ENCODE measurements around the gene SOWAHA.

Gene SOWAHA

GRCh38 chr5:132807163-132807838, 5.8 kb upstream of the SOWAHA start:
- TF ChIP-seq, protein P1, sequence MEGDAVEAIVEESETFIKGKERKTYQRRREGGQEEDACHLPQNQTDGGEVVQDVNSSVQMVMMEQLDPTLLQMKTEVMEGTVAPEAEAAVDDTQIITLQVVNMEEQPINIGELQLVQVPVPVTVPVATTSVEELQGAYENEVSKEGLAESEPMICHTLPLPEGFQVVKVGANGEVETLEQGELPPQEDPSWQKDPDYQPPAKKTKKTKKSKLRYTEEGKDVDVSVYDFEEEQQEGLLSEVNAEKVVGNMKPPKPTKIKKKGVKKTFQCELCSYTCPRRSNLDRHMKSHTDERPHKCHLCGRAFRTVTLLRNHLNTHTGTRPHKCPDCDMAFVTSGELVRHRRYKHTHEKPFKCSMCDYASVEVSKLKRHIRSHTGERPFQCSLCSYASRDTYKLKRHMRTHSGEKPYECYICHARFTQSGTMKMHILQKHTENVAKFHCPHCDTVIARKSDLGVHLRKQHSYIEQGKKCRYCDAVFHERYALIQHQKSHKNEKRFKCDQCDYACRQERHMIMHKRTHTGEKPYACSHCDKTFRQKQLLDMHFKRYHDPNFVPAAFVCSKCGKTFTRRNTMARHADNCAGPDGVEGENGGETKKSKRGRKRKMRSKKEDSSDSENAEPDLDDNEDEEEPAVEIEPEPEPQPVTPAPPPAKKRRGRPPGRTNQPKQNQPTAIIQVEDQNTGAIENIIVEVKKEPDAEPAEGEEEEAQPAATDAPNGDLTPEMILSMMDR (conservative IDR thresholded peaks at IDR 0.05), result peak; percentile 14; the same call in 1 of the 2 replicates
- peak overlapping the region; percentile 81 for H3K27ac ChIP-seq

GRCh38 chr5:132808448-132808847, 4.7 kb upstream of the SOWAHA start:
- TF ChIP-seq, protein P1 (conservative IDR thresholded peaks at IDR 0.05), result no peak
- peak overlapping the region; percentile 81 for H3K27ac ChIP-seq

DNA sequence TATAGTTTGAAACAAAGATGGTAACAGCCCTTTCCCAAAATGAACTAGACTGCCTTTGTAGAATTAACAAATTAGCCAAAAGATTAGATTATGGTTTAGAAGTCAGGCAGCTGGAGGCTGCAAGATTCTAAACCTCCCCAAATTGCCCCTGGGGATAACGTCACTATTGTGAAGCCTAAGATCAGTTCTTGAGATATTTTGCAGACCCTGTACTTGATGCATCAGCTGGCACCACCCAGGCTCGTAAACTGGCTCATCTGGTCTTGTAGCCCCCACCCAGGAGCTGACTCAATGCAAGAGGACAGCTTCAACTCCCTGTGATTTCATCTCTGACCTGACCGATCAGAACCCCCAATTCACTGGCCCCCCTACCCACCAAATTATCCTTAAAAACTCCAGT, 4.2 kb upstream of the SOWAHA start:
- TF ChIP-seq, protein P1 (conservative IDR thresholded peaks at IDR 0.05), result no peak
- peak overlapping the region; percentile 81 for H3K27ac ChIP-seq

GRCh38 chr5:132810605-132811004, 2.5 kb upstream of the SOWAHA start:
- TF ChIP-seq, protein P1 (conservative IDR thresholded peaks at IDR 0.05), result no peak
- no peak overlapping the region for H3K27ac ChIP-seq

DNA sequence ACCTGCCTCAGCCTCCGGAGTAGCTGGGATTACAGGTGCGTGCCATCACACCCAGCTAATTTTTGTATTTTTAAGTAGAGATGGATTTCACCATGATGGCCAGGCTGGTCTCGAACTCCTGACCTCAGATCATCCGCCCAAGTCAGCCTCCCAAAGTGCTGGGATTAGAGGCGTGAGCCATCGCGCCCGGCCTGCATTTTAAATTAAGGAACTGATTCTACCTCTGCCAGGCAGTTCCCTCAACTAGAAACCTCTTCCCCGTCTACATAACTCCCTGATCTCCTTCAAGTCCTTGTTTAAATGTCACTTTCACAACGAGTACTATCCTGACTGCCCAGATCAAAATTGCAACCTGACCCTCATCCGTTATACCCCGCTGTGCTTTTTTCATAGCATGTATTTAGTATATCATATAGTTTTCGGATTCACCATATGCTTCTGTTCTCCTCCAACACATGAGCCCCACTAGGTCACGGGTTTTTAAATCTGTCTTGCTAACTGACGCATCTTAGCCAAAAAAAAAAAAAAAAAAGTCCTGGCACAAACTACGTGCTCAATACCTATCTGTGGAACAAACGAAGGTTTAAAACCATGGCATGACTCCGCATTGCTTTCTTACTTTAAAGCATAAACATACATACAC, 858 bp upstream of the SOWAHA start:
- TF ChIP-seq, protein P1 (conservative IDR thresholded peaks at IDR 0.05), result no peak
- no peak overlapping the region for H3K27ac ChIP-seq

- TF ChIP-seq, protein P1 (conservative IDR thresholded peaks at IDR 0.05), result no peak
- peak overlapping the region; percentile 27; the same call in 1 of the 2 replicates for H3K27ac ChIP-seq
These were observed 749 bp downstream of the SOWAHA start for GRCh38 chr5:132813599-132814502.

All from VCaP (cell line).